Progenitor cell of endocrine pancreas (in vitro differentiated cells): ENCODE results near the gene PGM5. TPM values are rescaled to one million over a fixed set of nuclear protein-coding genes. Genes with fewer than 3 reads are reported as not detected.

ENCODE experiments used
- DNase-seq: peaks from one replicate; pipeline ENCODE4 v3.0.0; 2021; ENCODE audit warnings: low spot score; ENCODE audit not compliant: unreplicated experiment
- H3K27ac Mint-ChIP-seq: 2 replicates; pipeline ENCODE4 v1.8.0; 2021; ENCODE audit warnings: mild to moderate bottlenecking, moderate library complexity, mixed read lengths
- H3K27me3 Mint-ChIP-seq: 2 replicates; pipeline ENCODE4 v1.8.0; 2021; ENCODE audit warnings: mixed read lengths
- H3K36me3 Mint-ChIP-seq: 2 replicates; pipeline ENCODE4 v1.8.0; 2022; ENCODE audit warnings: mixed read lengths; ENCODE audit not compliant: insufficient read depth
- H3K4me1 Mint-ChIP-seq: 2 replicates; pipeline ENCODE4 v1.8.0; 2021; ENCODE audit warnings: low read depth, mixed read lengths
- H3K4me3 Mint-ChIP-seq: 2 replicates; pipeline ENCODE4 v1.8.0; 2021; ENCODE audit warnings: low read depth, mild to moderate bottlenecking, moderate library complexity, mixed read lengths
- H3K9me3 Mint-ChIP-seq: 2 replicates; pipeline ENCODE4 v1.8.0; 2021; ENCODE audit warnings: low read depth, mixed read lengths
- CTCF ChIP-seq: fragments of 200-600 bp; sonication (generic); IDR thresholded peaks from one replicate; pipeline ENCODE4 v1.5.0; 2021; ENCODE audit warnings: antibody characterized with exemption, mild to moderate bottlenecking; ENCODE audit not compliant: unreplicated experiment
- total RNA-seq: library from RNA; stranded (reverse); gene quantifications from 2 replicates; pipeline ENCODE4 v1.2.1, GENCODE V29; 2021

The PGM5 gene
- total RNA-seq, 1 donor from 2014 or later, result 3.9 TPM

- no peak overlapping the region for H3K4me3 Mint-ChIP-seq
- H3K9me3 Mint-ChIP-seq, result no peaks in the 10 kb centered on the region
- H3K27me3 Mint-ChIP-seq, result peaks cover 6% of the 10 kb centered on the region
- DNase-seq, result no peak
- TF ChIP-seq CTCF, result no peak
- H3K4me1 Mint-ChIP-seq, result peaks cover 2% of the 10 kb centered on the region
- H3K36me3 Mint-ChIP-seq, result no peaks in the 10 kb centered on the region
- H3K27ac Mint-ChIP-seq, result no peak overlapping the region
Observed at GRCh38 chr9:68507806-68508145, 151.4 kb downstream of the PGM5 start.

GRCh38 chr9:68508547-68508946, 152.1 kb downstream of the PGM5 start:
- Mint-ChIP-seq H3K9me3 (no peaks in the 10 kb centered on the region), H3K27ac (no peak overlapping the region), H3K4me3 (no peak overlapping the region), H3K27me3 (peaks cover 6% of the 10 kb centered on the region), H3K36me3 (no peaks in the 10 kb centered on the region), H3K4me1 (peaks cover 2% of the 10 kb centered on the region)
- DNase-seq, result no peak
- no peak for TF ChIP-seq CTCF

GRCh38 chr9:68509689-68510088, 153.3 kb downstream of the PGM5 start:
- H3K27me3 Mint-ChIP-seq, result no peaks in the 10 kb centered on the region
- no peak for DNase-seq
- no peak overlapping the region for H3K27ac Mint-ChIP-seq

GRCh38 chr9:68513385-68513784, 157.0 kb downstream of the PGM5 start:
- peaks cover 4% of the 10 kb centered on the region for H3K9me3 Mint-ChIP-seq
- no peak for TF ChIP-seq CTCF
- no peaks in the 10 kb centered on the region for H3K36me3 Mint-ChIP-seq
- no peak for DNase-seq
- H3K4me3 Mint-ChIP-seq, result no peak overlapping the region
- no peak overlapping the region for H3K27ac Mint-ChIP-seq
- H3K4me1 Mint-ChIP-seq, result peaks cover 2% of the 10 kb centered on the region
- H3K27me3 Mint-ChIP-seq, result peaks cover 2% of the 10 kb centered on the region

More at GRCh38 chr9:68509689-68510088, 153.3 kb downstream of the PGM5 start:
- Mint-ChIP-seq H3K4me1 (peaks cover 2% of the 10 kb centered on the region), H3K36me3 (no peaks in the 10 kb centered on the region), H3K9me3 (no peaks in the 10 kb centered on the region), H3K4me3 (no peak overlapping the region)
- TF ChIP-seq CTCF, result no peak

GRCh38 chr9:68513981-68514380, 157.6 kb downstream of the PGM5 start:
- TF ChIP-seq CTCF, result no peak
- Mint-ChIP-seq H3K27ac (no peak overlapping the region), H3K4me1 (peaks cover 2% of the 10 kb centered on the region), H3K27me3 (peaks cover 2% of the 10 kb centered on the region), H3K36me3 (no peaks in the 10 kb centered on the region), H3K9me3 (peaks cover 7% of the 10 kb centered on the region), H3K4me3 (no peak overlapping the region)
- no peak for DNase-seq
